GM12878 (cell line): ENCODE measurements around the gene SRL.

Experiments
- ATF7 ChIP-seq: fragments of 450-650 bp; IDR thresholded peaks from 2 replicates; pipeline ENCODE4 v1.6.1; 2016; ENCODE audit warnings: low read depth, mild to moderate bottlenecking
- CBX3 ChIP-seq: fragments of 200-600 bp; sonication (generic); IDR thresholded peaks from 2 replicates; pipeline ENCODE4 v1.6.1; 2016; ENCODE audit warnings: low read depth, borderline replicate concordance
- EP300 ChIP-seq, 2 experiments: fragments of 150-350 bp in 1 of 2; IDR thresholded peaks; 2 replicates each; pipeline ENCODE4 v1.6.1; 2011 to 2012; ENCODE audit warnings: low read depth in 2 of 2, low read length in 2 of 2, borderline replicate concordance in 1 of 2, improper control_type of control experiment in 1 of 2, inconsistent platforms in 1 of 2; ENCODE audit not compliant: control insufficient read depth in 1 of 2
- SP1 ChIP-seq: IDR thresholded peaks from one replicate; pipeline ENCODE4 v1.6.1; 2011; ENCODE audit warnings: low read depth, low read length
- TF ChIP-seq, protein P1 (sequence below), 3 experiments: IDR thresholded peaks in 2 of 3; conservative IDR thresholded peaks in 1 of 3; 2 replicates each; pipeline ENCODE4 v1.5.1; 2011; ENCODE audit warnings: low read depth in 3 of 3, low read length in 3 of 3, mild to moderate bottlenecking in 3 of 3, control low read depth in 2 of 3, moderate library complexity in 2 of 3, inconsistent platforms in 1 of 3, mixed read lengths in 1 of 3; ENCODE audit not compliant: control insufficient read depth in 2 of 3, insufficient read depth in 1 of 3; ENCODE audit errors: extremely low read depth in 1 of 3
- TF ChIP-seq, protein P2 (sequence below): IDR thresholded peaks from 2 replicates; pipeline ENCODE4 v1.6.1; 2012; ENCODE audit warnings: mild to moderate bottlenecking, low read depth, low read length
- TF ChIP-seq, protein P3 (sequence below): IDR thresholded peaks from 2 replicates; pipeline ENCODE4 v1.6.1; 2011; ENCODE audit warnings: borderline replicate concordance, low read depth, mild to moderate bottlenecking, moderate library complexity, mixed read lengths, low read length; ENCODE audit not compliant: insufficient read depth; ENCODE audit errors: extremely low read length

GRCh38 chr16:4183237-4184037 lies 58.4 kb downstream of the SRL start:
- TF ChIP-seq EP300 (IDR thresholded peaks at IDR 0.05; ENCODE audit: borderline replicate concordance in 1 of 2, control insufficient read depth in 1 of 2, low read depth in 2 of 2, low read length in 2 of 2) (no peak; a peak in 1 of 4 replicates), SP1 (no peak), ATF7 (no peak), CBX3 (no peak)
- TF ChIP-seq, protein P1, sequence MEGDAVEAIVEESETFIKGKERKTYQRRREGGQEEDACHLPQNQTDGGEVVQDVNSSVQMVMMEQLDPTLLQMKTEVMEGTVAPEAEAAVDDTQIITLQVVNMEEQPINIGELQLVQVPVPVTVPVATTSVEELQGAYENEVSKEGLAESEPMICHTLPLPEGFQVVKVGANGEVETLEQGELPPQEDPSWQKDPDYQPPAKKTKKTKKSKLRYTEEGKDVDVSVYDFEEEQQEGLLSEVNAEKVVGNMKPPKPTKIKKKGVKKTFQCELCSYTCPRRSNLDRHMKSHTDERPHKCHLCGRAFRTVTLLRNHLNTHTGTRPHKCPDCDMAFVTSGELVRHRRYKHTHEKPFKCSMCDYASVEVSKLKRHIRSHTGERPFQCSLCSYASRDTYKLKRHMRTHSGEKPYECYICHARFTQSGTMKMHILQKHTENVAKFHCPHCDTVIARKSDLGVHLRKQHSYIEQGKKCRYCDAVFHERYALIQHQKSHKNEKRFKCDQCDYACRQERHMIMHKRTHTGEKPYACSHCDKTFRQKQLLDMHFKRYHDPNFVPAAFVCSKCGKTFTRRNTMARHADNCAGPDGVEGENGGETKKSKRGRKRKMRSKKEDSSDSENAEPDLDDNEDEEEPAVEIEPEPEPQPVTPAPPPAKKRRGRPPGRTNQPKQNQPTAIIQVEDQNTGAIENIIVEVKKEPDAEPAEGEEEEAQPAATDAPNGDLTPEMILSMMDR (IDR thresholded peaks at IDR 0.05 in 2 of 3, conservative IDR thresholded peaks at IDR 0.05 in 1 of 3; ENCODE audit: control insufficient read depth in 2 of 3, extremely low read depth in 1 of 3, insufficient read depth in 1 of 3, low read depth in 3 of 3, low read length in 3 of 3): no peak
- TF ChIP-seq, protein P2, sequence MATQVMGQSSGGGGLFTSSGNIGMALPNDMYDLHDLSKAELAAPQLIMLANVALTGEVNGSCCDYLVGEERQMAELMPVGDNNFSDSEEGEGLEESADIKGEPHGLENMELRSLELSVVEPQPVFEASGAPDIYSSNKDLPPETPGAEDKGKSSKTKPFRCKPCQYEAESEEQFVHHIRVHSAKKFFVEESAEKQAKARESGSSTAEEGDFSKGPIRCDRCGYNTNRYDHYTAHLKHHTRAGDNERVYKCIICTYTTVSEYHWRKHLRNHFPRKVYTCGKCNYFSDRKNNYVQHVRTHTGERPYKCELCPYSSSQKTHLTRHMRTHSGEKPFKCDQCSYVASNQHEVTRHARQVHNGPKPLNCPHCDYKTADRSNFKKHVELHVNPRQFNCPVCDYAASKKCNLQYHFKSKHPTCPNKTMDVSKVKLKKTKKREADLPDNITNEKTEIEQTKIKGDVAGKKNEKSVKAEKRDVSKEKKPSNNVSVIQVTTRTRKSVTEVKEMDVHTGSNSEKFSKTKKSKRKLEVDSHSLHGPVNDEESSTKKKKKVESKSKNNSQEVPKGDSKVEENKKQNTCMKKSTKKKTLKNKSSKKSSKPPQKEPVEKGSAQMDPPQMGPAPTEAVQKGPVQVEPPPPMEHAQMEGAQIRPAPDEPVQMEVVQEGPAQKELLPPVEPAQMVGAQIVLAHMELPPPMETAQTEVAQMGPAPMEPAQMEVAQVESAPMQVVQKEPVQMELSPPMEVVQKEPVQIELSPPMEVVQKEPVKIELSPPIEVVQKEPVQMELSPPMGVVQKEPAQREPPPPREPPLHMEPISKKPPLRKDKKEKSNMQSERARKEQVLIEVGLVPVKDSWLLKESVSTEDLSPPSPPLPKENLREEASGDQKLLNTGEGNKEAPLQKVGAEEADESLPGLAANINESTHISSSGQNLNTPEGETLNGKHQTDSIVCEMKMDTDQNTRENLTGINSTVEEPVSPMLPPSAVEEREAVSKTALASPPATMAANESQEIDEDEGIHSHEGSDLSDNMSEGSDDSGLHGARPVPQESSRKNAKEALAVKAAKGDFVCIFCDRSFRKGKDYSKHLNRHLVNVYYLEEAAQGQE: no peak
- TF ChIP-seq, protein P3, sequence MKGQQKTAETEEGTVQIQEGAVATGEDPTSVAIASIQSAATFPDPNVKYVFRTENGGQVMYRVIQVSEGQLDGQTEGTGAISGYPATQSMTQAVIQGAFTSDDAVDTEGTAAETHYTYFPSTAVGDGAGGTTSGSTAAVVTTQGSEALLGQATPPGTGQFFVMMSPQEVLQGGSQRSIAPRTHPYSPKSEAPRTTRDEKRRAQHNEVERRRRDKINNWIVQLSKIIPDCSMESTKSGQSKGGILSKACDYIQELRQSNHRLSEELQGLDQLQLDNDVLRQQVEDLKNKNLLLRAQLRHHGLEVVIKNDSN: no peak
